GM19463 (cell line): ENCODE data around the gene PCSK6.

Source experiments
- ATAC-seq: cut with Tn5 transposase; IDR thresholded peaks from one replicate; pipeline ENCODE4 v1.9.1; 2021; ENCODE audit warnings: mild to moderate bottlenecking, moderate library complexity; ENCODE audit not compliant: unreplicated experiment

The PCSK6 gene

GRCh38 chr15:101448336-101448735 lies 41.2 kb downstream of the PCSK6 start:
- ATAC-seq, result no peak

GRCh38 chr15:101447561-101448071 lies 41.9 kb downstream of the PCSK6 start:
- ATAC-seq, result no peak

GRCh38 chr15:101447168-101447533 lies 42.4 kb downstream of the PCSK6 start:
- no peak for ATAC-seq

- no peak for ATAC-seq
These were observed 42.9 kb downstream of the PCSK6 start for GRCh38 chr15:101446518-101447167.

GRCh38 chr15:101445562-101446517 lies 43.7 kb downstream of the PCSK6 start:
- ATAC-seq, result no peak

GRCh38 chr15:101444807-101445508 lies 44.5 kb downstream of the PCSK6 start:
- ATAC-seq, result no peak

- no peak for ATAC-seq
These were observed 45.5 kb downstream of the PCSK6 start for GRCh38 chr15:101444015-101444414.

GRCh38 chr15:101442272-101442671 lies 47.2 kb downstream of the PCSK6 start:
- ATAC-seq, result no peak

GRCh38 chr15:101441696-101442095 lies 47.8 kb downstream of the PCSK6 start:
- ATAC-seq, result no peak

GRCh38 chr15:101440846-101441590 lies 48.5 kb downstream of the PCSK6 start:
- no peak for ATAC-seq

GRCh38 chr15:101439920-101440319 lies 49.6 kb downstream of the PCSK6 start:
- ATAC-seq, result no peak

- ATAC-seq, result no peak
These were observed 50.1 kb downstream of the PCSK6 start for GRCh38 chr15:101439285-101439919.

GRCh38 chr15:101438482-101439284 lies 50.8 kb downstream of the PCSK6 start:
- ATAC-seq, result no peak

- no peak for ATAC-seq
These were observed 51.7 kb downstream of the PCSK6 start for GRCh38 chr15:101437618-101438481.

- ATAC-seq, result no peak
These were observed 52.3 kb downstream of the PCSK6 start for GRCh38 chr15:101437209-101437608.

GRCh38 chr15:101436526-101436925 lies 53.0 kb downstream of the PCSK6 start:
- no peak for ATAC-seq

- ATAC-seq, result no peak
These were observed 53.7 kb downstream of the PCSK6 start for GRCh38 chr15:101435761-101436160.
